ENCODE data around the gene PDGFA. TPM values are rescaled to one million over a fixed set of nuclear protein-coding genes. Genes with fewer than 3 reads are reported as not detected.

PDGFA gene
- total RNA-seq, 4 donors from 2014 or later, result 60.2 to 123 (median 104) TPM

GRCh38 chr7:562374-562675, 42.7 kb upstream of the PDGFA start:
- WGBS, 2 donors (ENCODE audit: low coverage in 1 of 2), result 81% methylated on average over 7 of the region's 7 CpGs; no CpG with 5 or more reads in 1 of the 2 donors
- Histone ChIP-seq H3K27ac (no peak overlapping the region), H3K9me3 (no peaks in the 10 kb centered on the region), H3K4me3 (no peak overlapping the region), H3K36me3 (no peaks in the 10 kb centered on the region), H3K4me1 (peaks cover 0 to 3% (median 0%) of the 10 kb centered on the region in 4 donors), H3K27me3 (no peaks in the 10 kb centered on the region)
- DNase-seq, result no peak
- no peak for TF ChIP-seq POLR2AphosphoS5 (IDR thresholded peaks at IDR 0.05)
- TF ChIP-seq POLR2A (IDR thresholded peaks at IDR 0.05), result no peak
- no peak for TF ChIP-seq CTCF (IDR thresholded peaks at IDR 0.05)
- no peak for TF ChIP-seq EP300 (IDR thresholded peaks at IDR 0.05; ENCODE audit: low read depth)
- in situ Hi-C loops (cut with MboI; ENCODE audit: low pct_ligation_motif_present in 1 of 4, low pct_unique_long_range_greater_than_20kb in 1 of 4, low sequenced_read_pairs in 3 of 4), result no loop called here
- intact Hi-C loops (cut with DNase I; ENCODE audit: low total_unique reads), result no loop called here

- H3K4me1 ChIP-seq, result peaks cover 0 to 3% (median 0%) of the 10 kb centered on the region in 4 donors
- H3K9me3 ChIP-seq, result no peaks in the 10 kb centered on the region
- H3K27ac ChIP-seq, result peak overlapping the region in 1 of 4 donors; percentile 44
- no peaks in the 10 kb centered on the region for H3K36me3 ChIP-seq
- DNase-seq, result peak; percentile 70
- in situ Hi-C loops (cut with MboI; ENCODE audit: low pct_ligation_motif_present in 1 of 4, low pct_unique_long_range_greater_than_20kb in 1 of 4, low sequenced_read_pairs in 3 of 4) (no loop called here), intact Hi-C loops (cut with DNase I; ENCODE audit: low total_unique reads) (no loop called here)
- 74% methylated on average over 43 of the region's 44 CpGs; no CpG with 5 or more reads in 1 of the 2 donors for WGBS, 2 donors (ENCODE audit: low coverage in 1 of 2)
- TF ChIP-seq POLR2A (IDR thresholded peaks at IDR 0.05), result no peak
- TF ChIP-seq POLR2AphosphoS5 (IDR thresholded peaks at IDR 0.05), result peak in 1 of 3 donors; percentile 14
- no peak for TF ChIP-seq EP300 (IDR thresholded peaks at IDR 0.05; ENCODE audit: low read depth)
- TF ChIP-seq CTCF (IDR thresholded peaks at IDR 0.05), result peak in 2 of 5 experiments; percentile 1 to 8
- H3K4me3 ChIP-seq, result no peak overlapping the region
- no peaks in the 10 kb centered on the region for H3K27me3 ChIP-seq
Measured at GRCh38 chr7:561631-562373, 42.2 kb upstream of the PDGFA start.

- H3K4me3 ChIP-seq, result no peak overlapping the region
- WGBS, 2 donors (ENCODE audit: low coverage in 1 of 2), result 78% methylated on average over 21 of the region's 21 CpGs; no CpG with 5 or more reads in 1 of the 2 donors
- no peak for DNase-seq
- peak overlapping the region in 1 of 4 donors; percentile 44 for H3K27ac ChIP-seq
- no peaks in the 10 kb centered on the region for H3K36me3 ChIP-seq
- intact Hi-C loops (cut with DNase I; ENCODE audit: low total_unique reads) (no loop called here), in situ Hi-C loops (cut with MboI; ENCODE audit: low pct_ligation_motif_present in 1 of 4, low pct_unique_long_range_greater_than_20kb in 1 of 4, low sequenced_read_pairs in 3 of 4) (no loop called here)
- no peaks in the 10 kb centered on the region for H3K27me3 ChIP-seq
- TF ChIP-seq EP300 (IDR thresholded peaks at IDR 0.05; ENCODE audit: low read depth) (no peak), CTCF (IDR thresholded peaks at IDR 0.05) (peak in 2 of 5 experiments; percentile 25 to 28)
- H3K9me3 ChIP-seq, result no peaks in the 10 kb centered on the region
- peaks cover 0 to 3% (median 0%) of the 10 kb centered on the region in 4 donors for H3K4me1 ChIP-seq
Measured at GRCh38 chr7:560966-561630, 41.5 kb upstream of the PDGFA start.

- Histone ChIP-seq H3K9me3 (no peaks in the 10 kb centered on the region), H3K36me3 (no peaks in the 10 kb centered on the region), H3K27ac (no peak overlapping the region), H3K27me3 (no peaks in the 10 kb centered on the region), H3K4me1 (peaks cover 0 to 3% (median 0%) of the 10 kb centered on the region in 4 donors), H3K4me3 (no peak overlapping the region)
- WGBS, 2 donors (ENCODE audit: low coverage in 1 of 2), result 93% methylated on average over 21 of the region's 21 CpGs; no CpG with 5 or more reads in 1 of the 2 donors
- in situ Hi-C loops (cut with MboI; ENCODE audit: low pct_ligation_motif_present in 1 of 4, low pct_unique_long_range_greater_than_20kb in 1 of 4, low sequenced_read_pairs in 3 of 4), result no loop called here
- DNase-seq, result no peak
- intact Hi-C loops (cut with DNase I; ENCODE audit: low total_unique reads), result no loop called here
- TF ChIP-seq EP300 (IDR thresholded peaks at IDR 0.05; ENCODE audit: low read depth) (no peak), CTCF (IDR thresholded peaks at IDR 0.05) (no peak), POLR2A (IDR thresholded peaks at IDR 0.05) (no peak)
Measured at GRCh38 chr7:559396-559705, 39.7 kb upstream of the PDGFA start.
